Measurements from ENCODE around the gene NATD1.
A peak's percentile ranks its signal among the peaks of the same experiment; 100 is the strongest.

The NATD1 gene

DNA sequence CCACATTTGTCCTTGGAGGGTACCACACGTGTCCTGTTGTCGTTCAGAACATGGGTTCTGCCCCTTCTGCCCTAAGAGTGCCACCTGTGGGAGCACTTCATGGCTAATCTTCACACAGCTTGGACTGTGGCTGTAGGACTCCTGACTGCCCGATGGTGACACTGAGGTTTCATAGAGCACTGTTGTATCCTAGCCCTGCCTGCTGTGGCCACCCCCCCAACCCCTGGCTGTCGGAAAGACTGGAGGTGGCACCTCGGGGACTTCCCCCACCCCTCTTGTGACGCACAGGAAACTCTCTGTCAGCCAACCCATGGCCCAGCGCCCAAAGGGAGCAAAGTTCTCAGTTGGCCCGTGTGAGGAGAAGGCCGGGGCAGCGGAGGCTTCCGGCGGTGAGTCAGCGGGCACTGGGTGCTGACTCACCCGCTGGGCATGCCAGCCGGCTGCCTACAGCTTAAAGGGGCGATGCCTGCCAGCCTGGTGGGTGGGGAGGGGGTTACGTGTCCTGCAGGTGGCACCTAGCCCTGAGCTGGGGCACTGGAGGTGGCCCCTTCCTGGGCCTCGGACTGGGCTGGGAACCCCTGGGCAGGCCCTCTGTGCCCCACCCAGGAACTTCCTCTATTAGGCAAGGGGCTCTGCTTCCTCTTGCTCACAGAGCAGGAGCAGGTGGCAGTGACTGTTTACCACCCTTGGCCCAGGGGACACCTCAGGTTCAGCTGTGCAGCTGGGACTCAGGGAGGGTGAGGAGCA is 34.7 kb upstream of the NATD1 start:
- Histone ChIP-seq H3K4me1 (ENCODE audit: insufficient read depth, low read length) (peaks cover 46% of the 10 kb centered on the region), H3K4me2 (ENCODE audit: insufficient read depth, low read length) (peak overlapping the region; percentile 93), H3K9ac (ENCODE audit: low read depth, low read length) (peak overlapping the region; percentile 81), H3K36me3 (ENCODE audit: insufficient read depth, low read length) (no peaks in the 10 kb centered on the region; the same call in 1 of the 2 replicates), H3K27me3 (ENCODE audit: insufficient read depth, low read length, poor library complexity) (no peaks in the 10 kb centered on the region), H4K20me1 (ENCODE audit: insufficient read depth, low read length) (peaks cover 60% of the 10 kb centered on the region), H3K9me3 (ENCODE audit: insufficient read depth, low read length, severe bottlenecking) (no peaks in the 10 kb centered on the region), H2AFZ (ENCODE audit: low read depth, low read length) (peak overlapping the region; percentile 35; the same call in 1 of the 2 replicates), H3K27ac (ENCODE audit: low read length) (peak overlapping the region; percentile 74), H3K4me3 (ENCODE audit: low read depth in 1 of 2, low read length in 2 of 2) (peak overlapping the region in 1 of 2 experiments; percentile 81; a peak in 2 of 4 replicates), H3K79me2 (ENCODE audit: insufficient read depth, low read length) (peaks cover 51% of the 10 kb centered on the region)
- ATAC-seq (ENCODE audit: insufficient read depth, low read depth) (peak; percentile 77), DNase-seq (peak; percentile 91)
- TF ChIP-seq, protein P1, sequence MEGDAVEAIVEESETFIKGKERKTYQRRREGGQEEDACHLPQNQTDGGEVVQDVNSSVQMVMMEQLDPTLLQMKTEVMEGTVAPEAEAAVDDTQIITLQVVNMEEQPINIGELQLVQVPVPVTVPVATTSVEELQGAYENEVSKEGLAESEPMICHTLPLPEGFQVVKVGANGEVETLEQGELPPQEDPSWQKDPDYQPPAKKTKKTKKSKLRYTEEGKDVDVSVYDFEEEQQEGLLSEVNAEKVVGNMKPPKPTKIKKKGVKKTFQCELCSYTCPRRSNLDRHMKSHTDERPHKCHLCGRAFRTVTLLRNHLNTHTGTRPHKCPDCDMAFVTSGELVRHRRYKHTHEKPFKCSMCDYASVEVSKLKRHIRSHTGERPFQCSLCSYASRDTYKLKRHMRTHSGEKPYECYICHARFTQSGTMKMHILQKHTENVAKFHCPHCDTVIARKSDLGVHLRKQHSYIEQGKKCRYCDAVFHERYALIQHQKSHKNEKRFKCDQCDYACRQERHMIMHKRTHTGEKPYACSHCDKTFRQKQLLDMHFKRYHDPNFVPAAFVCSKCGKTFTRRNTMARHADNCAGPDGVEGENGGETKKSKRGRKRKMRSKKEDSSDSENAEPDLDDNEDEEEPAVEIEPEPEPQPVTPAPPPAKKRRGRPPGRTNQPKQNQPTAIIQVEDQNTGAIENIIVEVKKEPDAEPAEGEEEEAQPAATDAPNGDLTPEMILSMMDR (IDR thresholded peaks at IDR 0.05; ENCODE audit: borderline replicate concordance, extremely low read depth, low read length, poor library complexity, severe bottlenecking), result no peak
- TF ChIP-seq EZH2 (IDR thresholded peaks at IDR 0.05; ENCODE audit: borderline replicate concordance, low read depth, low read length, severe bottlenecking), result no peak

GRCh38 chr17:21286909-21287702 is 33.9 kb upstream of the NATD1 start:
- peak overlapping the region; percentile 81 for H3K9ac ChIP-seq (ENCODE audit: low read depth, low read length)
- H3K79me2 ChIP-seq (ENCODE audit: insufficient read depth, low read length), result peaks cover 51% of the 10 kb centered on the region
- no peak for DNase-seq
- ATAC-seq (ENCODE audit: insufficient read depth, low read depth), result no peak
- H3K9me3 ChIP-seq (ENCODE audit: insufficient read depth, low read length, severe bottlenecking), result no peaks in the 10 kb centered on the region
- H2AFZ ChIP-seq (ENCODE audit: low read depth, low read length), result peak overlapping the region; percentile 35; the same call in 1 of the 2 replicates
- no peaks in the 10 kb centered on the region for H3K27me3 ChIP-seq (ENCODE audit: insufficient read depth, low read length, poor library complexity)
- H3K27ac ChIP-seq (ENCODE audit: low read length), result peak overlapping the region; percentile 74
- peaks cover 58% of the 10 kb centered on the region for H4K20me1 ChIP-seq (ENCODE audit: insufficient read depth, low read length)
- peaks cover 46% of the 10 kb centered on the region for H3K4me1 ChIP-seq (ENCODE audit: insufficient read depth, low read length)
- TF ChIP-seq, protein P1 (IDR thresholded peaks at IDR 0.05; ENCODE audit: borderline replicate concordance, extremely low read depth, low read length, poor library complexity, severe bottlenecking), result peak; percentile 0
- no peak for TF ChIP-seq EZH2 (IDR thresholded peaks at IDR 0.05; ENCODE audit: borderline replicate concordance, low read depth, low read length, severe bottlenecking)
- H3K36me3 ChIP-seq (ENCODE audit: insufficient read depth, low read length), result no peaks in the 10 kb centered on the region; the same call in 1 of the 2 replicates
- peak overlapping the region; percentile 93 for H3K4me2 ChIP-seq (ENCODE audit: insufficient read depth, low read length)
- H3K4me3 ChIP-seq (ENCODE audit: low read depth in 1 of 2, low read length in 2 of 2), result peak overlapping the region in 1 of 2 experiments; percentile 81; a peak in 2 of 4 replicates

DNA sequence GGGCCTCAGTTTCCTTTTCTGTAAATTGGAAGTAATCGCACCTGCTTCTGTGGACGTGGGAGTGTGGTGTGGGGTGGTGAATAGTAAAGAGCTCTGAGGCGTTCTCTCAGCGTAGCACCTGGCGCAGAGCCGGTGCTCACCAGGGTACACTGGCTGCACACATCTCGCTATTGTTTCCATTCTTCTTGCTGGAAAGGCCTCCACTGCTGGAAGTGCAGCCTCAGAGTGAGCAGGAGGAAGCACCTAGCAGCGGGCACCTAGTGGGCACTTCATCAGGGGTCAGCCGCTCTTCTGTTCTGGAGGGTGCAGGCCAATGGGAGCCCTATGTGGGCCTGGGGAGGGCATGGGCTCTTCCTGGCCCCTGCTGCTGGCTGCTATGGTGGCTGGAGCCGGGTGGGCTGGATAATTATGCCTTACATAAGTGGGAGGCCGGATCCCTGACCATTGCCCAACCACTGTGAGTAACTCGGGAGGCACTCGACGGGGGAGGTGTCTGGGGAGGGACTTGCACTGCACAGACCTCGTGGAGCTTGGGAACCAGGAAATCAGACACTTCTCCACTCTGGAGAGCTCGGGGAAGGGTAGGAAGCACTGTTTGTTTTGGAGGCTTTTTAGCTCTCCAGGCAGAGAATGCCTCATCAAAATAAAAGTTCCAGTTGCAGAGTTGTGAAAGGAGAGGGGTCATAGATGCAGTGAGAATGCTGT is 33.0 kb upstream of the NATD1 start:
- H3K4me2 ChIP-seq (ENCODE audit: insufficient read depth, low read length), result peak overlapping the region; percentile 93
- H3K27ac ChIP-seq (ENCODE audit: low read length), result peak overlapping the region; percentile 74; the same call in 1 of the 2 replicates
- DNase-seq (no peak), ATAC-seq (ENCODE audit: insufficient read depth, low read depth) (no peak)
- H3K9ac ChIP-seq (ENCODE audit: low read depth, low read length), result peak overlapping the region; percentile 81
- peaks cover 50% of the 10 kb centered on the region for H4K20me1 ChIP-seq (ENCODE audit: insufficient read depth, low read length)
- TF ChIP-seq EZH2 (IDR thresholded peaks at IDR 0.05; ENCODE audit: borderline replicate concordance, low read depth, low read length, severe bottlenecking), result no peak
- TF ChIP-seq, protein P1 (IDR thresholded peaks at IDR 0.05; ENCODE audit: borderline replicate concordance, extremely low read depth, low read length, poor library complexity, severe bottlenecking), result no peak
- peaks cover 50% of the 10 kb centered on the region for H3K79me2 ChIP-seq (ENCODE audit: insufficient read depth, low read length)
- no peaks in the 10 kb centered on the region for H3K9me3 ChIP-seq (ENCODE audit: insufficient read depth, low read length, severe bottlenecking)
- peak overlapping the region in 1 of 2 experiments; percentile 81; a peak in 3 of 4 replicates for H3K4me3 ChIP-seq (ENCODE audit: low read depth in 1 of 2, low read length in 2 of 2)
- H3K4me1 ChIP-seq (ENCODE audit: insufficient read depth, low read length), result peaks cover 46% of the 10 kb centered on the region
- no peaks in the 10 kb centered on the region; the same call in 1 of the 2 replicates for H3K36me3 ChIP-seq (ENCODE audit: insufficient read depth, low read length)
- H3K27me3 ChIP-seq (ENCODE audit: insufficient read depth, low read length, poor library complexity), result no peaks in the 10 kb centered on the region
- no peak overlapping the region for H2AFZ ChIP-seq (ENCODE audit: low read depth, low read length)
